ENCODE data around the gene ZNF785. TPM values are rescaled to one million over a fixed set of nuclear protein-coding genes. Genes with fewer than 3 reads are reported as not detected.

ZNF785 gene
- total and polyA plus RNA-seq, 2 of the 13 experiments (the other 11 are each of a cell fraction or from before 2014, with no cell fraction given), result 0.01 TPM; not detected in 1

GRCh38 chr16:30571445-30572322 is 13.8 kb downstream of the ZNF785 start, which contains the start of gene ZNF688 (continued):
- TF ChIP-seq ZNF10 (CRISPR knock-in tag; IDR thresholded peaks at IDR 0.05; ENCODE audit: borderline replicate concordance, low read depth) (no peak), NFE2 (CRISPR knock-in tag; IDR thresholded peaks at IDR 0.05) (no peak), POLR2AphosphoS5 (IDR thresholded peaks at IDR 0.05; ENCODE audit: low read depth, low read length) (0 out of 2 replicates have a peak, but pooled peaks have one; percentile 15), DMAP1 (CRISPR knock-in tag; IDR thresholded peaks at IDR 0.05) (peak; percentile 35), ATF7-NPFF (CRISPR knock-in tag; IDR thresholded peaks at IDR 0.05; ENCODE audit: low read depth) (peak; percentile 72; the same call in 1 of the 2 replicates), PRMT3 (CRISPR knock-in tag; IDR thresholded peaks at IDR 0.05; ENCODE audit: borderline replicate concordance, low read depth) (0 out of 2 replicates have a peak, but pooled peaks have one; percentile 46), ZNF850 (CRISPR knock-in tag; conservative IDR thresholded peaks at IDR 0.05) (no peak), BCL6 (CRISPR knock-in tag; IDR thresholded peaks at IDR 0.05) (0 out of 2 replicates have a peak, but pooled peaks have one; percentile 5), ZNF143 (CRISPR knock-in tag; IDR thresholded peaks at IDR 0.05) (peak; percentile 66), RAD51 (IDR thresholded peaks at IDR 0.05; ENCODE audit: borderline replicate concordance) (no peak), KMT2A (CRISPR knock-in tag; IDR thresholded peaks at IDR 0.05) (peak; percentile 83; the same call in 1 of the 2 replicates), PLSCR1 (CRISPR knock-in tag; IDR thresholded peaks at IDR 0.05; ENCODE audit: borderline replicate concordance) (no peak), ISL2 (CRISPR knock-in tag; IDR thresholded peaks at IDR 0.05) (no peak; the same call in 1 of the 2 replicates), JUND (CRISPR knock-in tag; IDR thresholded peaks at IDR 0.05) (peak; percentile 40; the same call in 1 of the 2 replicates), MBNL3 (CRISPR knock-in tag; conservative IDR thresholded peaks at IDR 0.05) (no peak), GLI4 (CRISPR knock-in tag; IDR thresholded peaks at IDR 0.05; ENCODE audit: borderline replicate concordance) (no peak), PBX3 (CRISPR knock-in tag; IDR thresholded peaks at IDR 0.05; ENCODE audit: borderline replicate concordance) (no peak), ZNF235 (CRISPR knock-in tag; IDR thresholded peaks at IDR 0.05; ENCODE audit: borderline replicate concordance) (no peak), ZNF224 (CRISPR knock-in tag; IDR thresholded peaks at IDR 0.05) (peak; percentile 96), ZNF704 (CRISPR knock-in tag; IDR thresholded peaks at IDR 0.05; ENCODE audit: borderline replicate concordance) (no peak), ZBTB37 (CRISPR knock-in tag; IDR thresholded peaks at IDR 0.05) (no peak), MIER3 (CRISPR knock-in tag; IDR thresholded peaks at IDR 0.05; ENCODE audit: borderline replicate concordance) (no peak), ZNF121 (CRISPR knock-in tag; IDR thresholded peaks at IDR 0.05) (no peak), ZBTB7A (CRISPR knock-in tag; IDR thresholded peaks at IDR 0.05) (no peak; the same call in none of the 2 replicates)
